ENCODE measurements around the gene HBP1.

DNA sequence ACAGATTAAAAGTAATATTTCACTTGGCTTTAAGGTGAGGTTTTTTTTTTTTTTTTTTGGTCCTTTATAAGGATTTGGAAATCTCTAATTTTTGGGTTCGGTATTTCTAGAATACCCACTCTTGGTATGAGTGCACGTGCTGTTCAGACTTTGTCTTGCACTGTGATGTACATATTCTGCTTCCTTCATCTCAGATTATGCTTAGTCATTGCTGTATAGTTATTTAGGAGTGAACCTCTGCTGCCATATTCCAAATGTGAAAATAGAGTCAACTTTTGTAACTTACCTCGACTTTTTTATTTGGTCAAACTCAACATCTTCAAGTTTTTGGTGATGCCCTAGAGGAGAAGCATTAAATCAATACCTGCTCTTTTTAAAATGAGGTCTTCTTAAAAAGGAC lies 40.1 kb upstream of the HBP1 start:
- TF ChIP-seq, protein P1, sequence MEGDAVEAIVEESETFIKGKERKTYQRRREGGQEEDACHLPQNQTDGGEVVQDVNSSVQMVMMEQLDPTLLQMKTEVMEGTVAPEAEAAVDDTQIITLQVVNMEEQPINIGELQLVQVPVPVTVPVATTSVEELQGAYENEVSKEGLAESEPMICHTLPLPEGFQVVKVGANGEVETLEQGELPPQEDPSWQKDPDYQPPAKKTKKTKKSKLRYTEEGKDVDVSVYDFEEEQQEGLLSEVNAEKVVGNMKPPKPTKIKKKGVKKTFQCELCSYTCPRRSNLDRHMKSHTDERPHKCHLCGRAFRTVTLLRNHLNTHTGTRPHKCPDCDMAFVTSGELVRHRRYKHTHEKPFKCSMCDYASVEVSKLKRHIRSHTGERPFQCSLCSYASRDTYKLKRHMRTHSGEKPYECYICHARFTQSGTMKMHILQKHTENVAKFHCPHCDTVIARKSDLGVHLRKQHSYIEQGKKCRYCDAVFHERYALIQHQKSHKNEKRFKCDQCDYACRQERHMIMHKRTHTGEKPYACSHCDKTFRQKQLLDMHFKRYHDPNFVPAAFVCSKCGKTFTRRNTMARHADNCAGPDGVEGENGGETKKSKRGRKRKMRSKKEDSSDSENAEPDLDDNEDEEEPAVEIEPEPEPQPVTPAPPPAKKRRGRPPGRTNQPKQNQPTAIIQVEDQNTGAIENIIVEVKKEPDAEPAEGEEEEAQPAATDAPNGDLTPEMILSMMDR (IDR thresholded peaks at IDR 0.05; ENCODE audit: low read depth, low read length): no peak
- no peak for TF ChIP-seq POLR2A (IDR thresholded peaks at IDR 0.05; ENCODE audit: extremely low read depth, insufficient read length)

All from NB4 (cell line).